HL-60 (cell line): ENCODE results near the gene SETBP1.

ENCODE experiments used
- POLR2AphosphoS5 ChIP-seq: IDR thresholded peaks from 2 replicates; pipeline ENCODE4 v1.6.1; 2012; ENCODE audit warnings: low read depth
- TF ChIP-seq, protein P1 (sequence below): IDR thresholded peaks from one replicate; pipeline ENCODE4 v1.5.1; 2011; ENCODE audit warnings: low read length, control low read depth, inconsistent platforms; ENCODE audit not compliant: insufficient read depth
- TF ChIP-seq, protein P2 (sequence below): IDR thresholded peaks from 2 replicates; pipeline ENCODE4 v1.6.1; 2012; ENCODE audit warnings: low read depth; ENCODE audit not compliant: insufficient replicate concordance

- TF ChIP-seq, protein P1, sequence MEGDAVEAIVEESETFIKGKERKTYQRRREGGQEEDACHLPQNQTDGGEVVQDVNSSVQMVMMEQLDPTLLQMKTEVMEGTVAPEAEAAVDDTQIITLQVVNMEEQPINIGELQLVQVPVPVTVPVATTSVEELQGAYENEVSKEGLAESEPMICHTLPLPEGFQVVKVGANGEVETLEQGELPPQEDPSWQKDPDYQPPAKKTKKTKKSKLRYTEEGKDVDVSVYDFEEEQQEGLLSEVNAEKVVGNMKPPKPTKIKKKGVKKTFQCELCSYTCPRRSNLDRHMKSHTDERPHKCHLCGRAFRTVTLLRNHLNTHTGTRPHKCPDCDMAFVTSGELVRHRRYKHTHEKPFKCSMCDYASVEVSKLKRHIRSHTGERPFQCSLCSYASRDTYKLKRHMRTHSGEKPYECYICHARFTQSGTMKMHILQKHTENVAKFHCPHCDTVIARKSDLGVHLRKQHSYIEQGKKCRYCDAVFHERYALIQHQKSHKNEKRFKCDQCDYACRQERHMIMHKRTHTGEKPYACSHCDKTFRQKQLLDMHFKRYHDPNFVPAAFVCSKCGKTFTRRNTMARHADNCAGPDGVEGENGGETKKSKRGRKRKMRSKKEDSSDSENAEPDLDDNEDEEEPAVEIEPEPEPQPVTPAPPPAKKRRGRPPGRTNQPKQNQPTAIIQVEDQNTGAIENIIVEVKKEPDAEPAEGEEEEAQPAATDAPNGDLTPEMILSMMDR, result no peak
- TF ChIP-seq, protein P2, sequence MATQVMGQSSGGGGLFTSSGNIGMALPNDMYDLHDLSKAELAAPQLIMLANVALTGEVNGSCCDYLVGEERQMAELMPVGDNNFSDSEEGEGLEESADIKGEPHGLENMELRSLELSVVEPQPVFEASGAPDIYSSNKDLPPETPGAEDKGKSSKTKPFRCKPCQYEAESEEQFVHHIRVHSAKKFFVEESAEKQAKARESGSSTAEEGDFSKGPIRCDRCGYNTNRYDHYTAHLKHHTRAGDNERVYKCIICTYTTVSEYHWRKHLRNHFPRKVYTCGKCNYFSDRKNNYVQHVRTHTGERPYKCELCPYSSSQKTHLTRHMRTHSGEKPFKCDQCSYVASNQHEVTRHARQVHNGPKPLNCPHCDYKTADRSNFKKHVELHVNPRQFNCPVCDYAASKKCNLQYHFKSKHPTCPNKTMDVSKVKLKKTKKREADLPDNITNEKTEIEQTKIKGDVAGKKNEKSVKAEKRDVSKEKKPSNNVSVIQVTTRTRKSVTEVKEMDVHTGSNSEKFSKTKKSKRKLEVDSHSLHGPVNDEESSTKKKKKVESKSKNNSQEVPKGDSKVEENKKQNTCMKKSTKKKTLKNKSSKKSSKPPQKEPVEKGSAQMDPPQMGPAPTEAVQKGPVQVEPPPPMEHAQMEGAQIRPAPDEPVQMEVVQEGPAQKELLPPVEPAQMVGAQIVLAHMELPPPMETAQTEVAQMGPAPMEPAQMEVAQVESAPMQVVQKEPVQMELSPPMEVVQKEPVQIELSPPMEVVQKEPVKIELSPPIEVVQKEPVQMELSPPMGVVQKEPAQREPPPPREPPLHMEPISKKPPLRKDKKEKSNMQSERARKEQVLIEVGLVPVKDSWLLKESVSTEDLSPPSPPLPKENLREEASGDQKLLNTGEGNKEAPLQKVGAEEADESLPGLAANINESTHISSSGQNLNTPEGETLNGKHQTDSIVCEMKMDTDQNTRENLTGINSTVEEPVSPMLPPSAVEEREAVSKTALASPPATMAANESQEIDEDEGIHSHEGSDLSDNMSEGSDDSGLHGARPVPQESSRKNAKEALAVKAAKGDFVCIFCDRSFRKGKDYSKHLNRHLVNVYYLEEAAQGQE, result no peak
- no peak for TF ChIP-seq POLR2AphosphoS5
These were observed 2.2 kb downstream of the SETBP1 start for GRCh38 chr18:44682871-44683221.
